WI38 (cell line): ENCODE data around the gene SPAG4.

Experiments used
- H3K4me3 ChIP-seq: 2 replicates; pipeline ENCODE4 v1.5.1; 2011; ENCODE audit warnings: low read depth, mild to moderate bottlenecking, control low read depth, low read length
- CTCF ChIP-seq: IDR thresholded peaks from 2 replicates; pipeline ENCODE4 v1.5.1; 2012; ENCODE audit warnings: low read depth, mild to moderate bottlenecking, control low read depth, low read length

Gene SPAG4

GRCh38 chr20:35579196-35579595 lies 36.4 kb upstream of the SPAG4 start:
- TF ChIP-seq CTCF = no peak
- H3K4me3 ChIP-seq = no peak overlapping the region

- H3K4me3 ChIP-seq = no peak overlapping the region
- TF ChIP-seq CTCF = no peak
These were observed 33.5 kb upstream of the SPAG4 start for GRCh38 chr20:35582131-35582530.

- TF ChIP-seq CTCF = no peak
- no peak overlapping the region for H3K4me3 ChIP-seq
These were observed 32.8 kb upstream of the SPAG4 start for GRCh38 chr20:35582741-35583404.

- H3K4me3 ChIP-seq = no peak overlapping the region
- no peak for TF ChIP-seq CTCF
These were observed 31.7 kb upstream of the SPAG4 start for GRCh38 chr20:35583636-35584560.

- H3K4me3 ChIP-seq = no peak overlapping the region
- TF ChIP-seq CTCF = no peak
These were observed 28.7 kb upstream of the SPAG4 start for GRCh38 chr20:35586751-35587425.

- no peak overlapping the region for H3K4me3 ChIP-seq
These were observed 28.2 kb upstream of the SPAG4 start for GRCh38 chr20:35587436-35587835.

More at GRCh38 chr20:35587436-35587835, 28.2 kb upstream of the SPAG4 start:
- TF ChIP-seq CTCF = no peak
